Skeletal muscle satellite cell (primary cell): ENCODE results near the gene EPB41L4A.

ENCODE experiments used
- H3K27me3 ChIP-seq: 2 replicates; pipeline ENCODE4 v1.7.0; 2013; ENCODE audit warnings: low read length; ENCODE audit not compliant: control insufficient read depth, insufficient read depth
- H3K36me3 ChIP-seq: 2 replicates; pipeline ENCODE4 v1.7.0; 2013; ENCODE audit warnings: mild to moderate bottlenecking, control low read depth, low read length; ENCODE audit not compliant: insufficient read depth
- H3K4me1 ChIP-seq: 2 replicates; pipeline ENCODE4 v1.7.0; 2013; ENCODE audit warnings: low read length; ENCODE audit not compliant: control insufficient read depth, insufficient read depth
- H3K4me2 ChIP-seq: 2 replicates; pipeline ENCODE4 v1.7.0; 2013; ENCODE audit warnings: mild to moderate bottlenecking, low read length
- H3K4me3 ChIP-seq: 2 replicates; pipeline ENCODE4 v1.7.0; 2013; ENCODE audit warnings: low read length
- H3K9ac ChIP-seq: 2 replicates; pipeline ENCODE4 v1.7.0; 2013; ENCODE audit warnings: mild to moderate bottlenecking, low read depth, low read length, moderate library complexity
- H3K9me3 ChIP-seq: replicated peaks from 2 replicates; pipeline ENCODE4 v1.7.0; 2013; ENCODE audit warnings: mild to moderate bottlenecking, control low read depth, low read length

The EPB41L4A gene

DNA sequence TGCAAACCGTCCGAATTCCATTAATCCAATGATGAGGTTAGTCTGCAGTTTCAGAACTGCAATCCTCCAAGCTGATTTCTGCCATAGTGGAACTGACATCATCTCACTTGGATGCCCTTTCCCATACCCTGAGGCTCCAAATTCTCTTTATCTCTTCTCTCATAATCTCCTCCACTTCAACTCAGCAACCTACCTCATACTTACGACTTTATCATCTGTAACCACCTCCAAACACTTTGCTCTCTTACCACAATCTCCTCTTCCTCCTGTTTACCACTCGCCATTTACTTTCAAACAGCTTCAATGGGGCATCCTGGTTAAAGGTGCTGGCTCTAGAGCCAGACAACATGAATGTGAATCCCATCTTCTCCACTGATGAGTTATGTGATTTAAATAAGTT lies 223.2 kb downstream of the EPB41L4A start:
- H3K9ac ChIP-seq: no peak overlapping the region
- H3K4me3 ChIP-seq: no peak overlapping the region

GRCh38 chr5:112192866-112193265 lies 226.2 kb downstream of the EPB41L4A start:
- Histone ChIP-seq H3K27me3 (peaks cover 23% of the 10 kb centered on the region), H3K4me2 (no peak overlapping the region), H3K4me3 (no peak overlapping the region), H3K36me3 (no peaks in the 10 kb centered on the region), H3K9me3 (no peaks in the 10 kb centered on the region), H3K4me1 (no peaks in the 10 kb centered on the region), H3K9ac (no peak overlapping the region)

More for the DNA sequence above, 223.2 kb downstream of the EPB41L4A start:
- H3K27me3 ChIP-seq: peaks cover 15% of the 10 kb centered on the region
- H3K9me3 ChIP-seq: no peaks in the 10 kb centered on the region
- no peak overlapping the region for H3K4me2 ChIP-seq
- no peaks in the 10 kb centered on the region for H3K36me3 ChIP-seq
- no peaks in the 10 kb centered on the region for H3K4me1 ChIP-seq

DNA sequence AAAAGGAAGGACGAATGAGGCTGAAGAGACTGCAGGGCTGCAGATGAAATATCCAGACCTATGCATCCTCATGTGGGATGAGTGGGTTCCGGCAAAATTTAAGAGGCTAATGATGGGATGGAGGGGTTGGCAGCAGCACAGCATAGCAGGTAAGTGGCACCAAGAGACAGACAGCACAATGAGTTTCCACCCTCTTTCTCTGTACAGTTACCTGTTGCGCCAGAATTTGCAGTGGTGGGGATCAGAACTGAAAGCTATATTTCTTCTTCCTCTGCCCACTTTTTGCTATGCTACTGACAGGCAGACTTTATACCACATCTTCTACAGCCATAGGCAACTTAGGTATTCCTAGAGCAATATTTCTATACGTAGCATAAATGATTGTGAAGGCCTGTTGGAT lies 227.0 kb downstream of the EPB41L4A start:
- Histone ChIP-seq H3K4me2 (no peak overlapping the region), H3K9me3 (no peaks in the 10 kb centered on the region), H3K4me1 (no peaks in the 10 kb centered on the region), H3K4me3 (no peak overlapping the region), H3K9ac (no peak overlapping the region), H3K27me3 (peaks cover 24% of the 10 kb centered on the region), H3K36me3 (no peaks in the 10 kb centered on the region)

- Histone ChIP-seq H3K36me3 (no peaks in the 10 kb centered on the region), H3K4me1 (no peaks in the 10 kb centered on the region), H3K9me3 (no peaks in the 10 kb centered on the region), H3K27me3 (peaks cover 13% of the 10 kb centered on the region), H3K4me3 (no peak overlapping the region), H3K9ac (no peak overlapping the region), H3K4me2 (no peak overlapping the region)
Observed at GRCh38 chr5:112189391-112189790, 229.7 kb downstream of the EPB41L4A start.

- H3K9me3 ChIP-seq: no peaks in the 10 kb centered on the region
- no peak overlapping the region for H3K9ac ChIP-seq
- H3K4me1 ChIP-seq: no peaks in the 10 kb centered on the region
- no peaks in the 10 kb centered on the region for H3K36me3 ChIP-seq
- H3K4me2 ChIP-seq: no peak overlapping the region
- H3K4me3 ChIP-seq: no peak overlapping the region
- peaks cover 13% of the 10 kb centered on the region for H3K27me3 ChIP-seq
Observed at GRCh38 chr5:112186401-112186990, 232.6 kb downstream of the EPB41L4A start.

- H3K4me1 ChIP-seq: no peaks in the 10 kb centered on the region
- peaks cover 10% of the 10 kb centered on the region for H3K27me3 ChIP-seq
- H3K9ac ChIP-seq: no peak overlapping the region
- no peaks in the 10 kb centered on the region for H3K36me3 ChIP-seq
- no peak overlapping the region for H3K4me3 ChIP-seq
- H3K4me2 ChIP-seq: no peak overlapping the region
- no peaks in the 10 kb centered on the region for H3K9me3 ChIP-seq
Observed at GRCh38 chr5:112183874-112184273, 235.2 kb downstream of the EPB41L4A start.

GRCh38 chr5:112183103-112183711 lies 235.9 kb downstream of the EPB41L4A start:
- H3K4me3 ChIP-seq: no peak overlapping the region
- H3K4me2 ChIP-seq: no peak overlapping the region
- H3K27me3 ChIP-seq: peaks cover 4% of the 10 kb centered on the region
- H3K9me3 ChIP-seq: no peaks in the 10 kb centered on the region
- no peaks in the 10 kb centered on the region for H3K4me1 ChIP-seq
- no peaks in the 10 kb centered on the region for H3K36me3 ChIP-seq
- H3K9ac ChIP-seq: no peak overlapping the region

GRCh38 chr5:112179290-112179689 lies 239.8 kb downstream of the EPB41L4A start:
- no peak overlapping the region for H3K4me3 ChIP-seq
- H3K4me2 ChIP-seq: no peak overlapping the region
- no peaks in the 10 kb centered on the region for H3K9me3 ChIP-seq
- no peak overlapping the region for H3K9ac ChIP-seq
- H3K27me3 ChIP-seq: no peaks in the 10 kb centered on the region
- H3K4me1 ChIP-seq: no peaks in the 10 kb centered on the region
- no peaks in the 10 kb centered on the region for H3K36me3 ChIP-seq

DNA sequence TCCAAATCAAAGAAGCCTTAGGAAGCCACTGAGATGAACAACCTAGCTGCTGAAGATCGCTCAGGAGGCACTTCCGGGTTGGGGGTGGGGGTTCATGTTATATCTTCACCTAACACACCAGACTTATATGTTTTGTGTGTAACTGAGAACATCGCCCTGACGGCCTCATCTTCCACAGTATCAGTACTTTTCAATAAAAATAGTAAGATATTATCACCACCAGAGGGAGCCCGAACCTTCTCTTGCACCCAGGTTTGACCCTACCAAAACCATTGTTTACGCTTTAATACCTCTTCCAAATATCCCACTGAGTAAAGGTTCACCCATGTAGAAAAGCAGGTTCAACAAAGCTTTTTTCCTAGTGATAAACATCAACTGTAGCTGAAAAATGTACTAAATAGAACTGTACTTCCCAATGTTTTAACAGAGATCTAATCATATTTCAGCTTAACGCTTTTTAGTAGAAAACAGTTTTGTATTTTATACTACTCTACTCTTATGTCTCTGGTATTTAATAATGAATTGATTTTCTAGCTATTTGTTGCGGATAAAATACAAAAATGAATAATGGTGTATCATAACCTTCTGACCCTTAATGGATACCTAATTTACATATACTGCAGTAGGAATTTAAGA lies 244.0 kb downstream of the EPB41L4A start:
- H3K4me3 ChIP-seq: no peak overlapping the region
- no peaks in the 10 kb centered on the region for H3K36me3 ChIP-seq
- H3K4me2 ChIP-seq: peak overlapping the region; percentile 43
- no peaks in the 10 kb centered on the region for H3K27me3 ChIP-seq
- H3K9me3 ChIP-seq: no peaks in the 10 kb centered on the region
- H3K4me1 ChIP-seq: no peaks in the 10 kb centered on the region
- H3K9ac ChIP-seq: no peak overlapping the region

GRCh38 chr5:112165897-112166737 lies 253.0 kb downstream of the EPB41L4A start:
- H3K4me2 ChIP-seq: no peak overlapping the region
- peaks cover 45% of the 10 kb centered on the region for H3K36me3 ChIP-seq
- no peak overlapping the region for H3K4me3 ChIP-seq
- no peak overlapping the region for H3K9ac ChIP-seq
- H3K27me3 ChIP-seq: no peaks in the 10 kb centered on the region
- no peaks in the 10 kb centered on the region for H3K9me3 ChIP-seq
- H3K4me1 ChIP-seq: peaks cover 12% of the 10 kb centered on the region

GRCh38 chr5:112165399-112165798 lies 253.7 kb downstream of the EPB41L4A start:
- H3K36me3 ChIP-seq: peaks cover 45% of the 10 kb centered on the region
- H3K4me2 ChIP-seq: no peak overlapping the region
- no peak overlapping the region for H3K4me3 ChIP-seq
- no peak overlapping the region for H3K9ac ChIP-seq
- H3K9me3 ChIP-seq: no peaks in the 10 kb centered on the region
- no peaks in the 10 kb centered on the region for H3K27me3 ChIP-seq
- peaks cover 13% of the 10 kb centered on the region for H3K4me1 ChIP-seq
